HEK293T (cell line): ENCODE results near the gene WWOX.

ENCODE experiments used
- ARNT ChIP-seq: fragments of 450-650 bp; IDR thresholded peaks from 2 replicates; pipeline ENCODE4 v1.6.1; 2017; ENCODE audit warnings: mild to moderate bottlenecking
- BHLHE40 ChIP-seq: fragments of 450-650 bp; IDR thresholded peaks from 2 replicates; pipeline ENCODE4 v1.6.1; 2016; ENCODE audit warnings: mild to moderate bottlenecking, moderate library complexity, borderline replicate concordance
- CTBP1 ChIP-seq: fragments of 450-650 bp; IDR thresholded peaks from 2 replicates; pipeline ENCODE4 v1.6.1; 2016; ENCODE audit warnings: borderline replicate concordance
- FOXA1 ChIP-seq: fragments of 450-650 bp; IDR thresholded peaks from 2 replicates; pipeline ENCODE4 v1.6.1; 2016; ENCODE audit warnings: mild to moderate bottlenecking
- FOXK2 ChIP-seq: fragments of 450-650 bp; IDR thresholded peaks from 2 replicates; pipeline ENCODE4 v1.6.1; 2016; ENCODE audit warnings: mild to moderate bottlenecking
- FOXM1 ChIP-seq: fragments of 450-650 bp; IDR thresholded peaks from 2 replicates; pipeline ENCODE4 v1.6.1; 2017; ENCODE audit warnings: mild to moderate bottlenecking, borderline replicate concordance
- L3MBTL2 ChIP-seq: fragments of 450-650 bp; conservative IDR thresholded peaks from 2 replicates; pipeline ENCODE4 v1.6.1; 2016; ENCODE audit warnings: mild to moderate bottlenecking
- NFRKB ChIP-seq: fragments of 450-650 bp; IDR thresholded peaks from 2 replicates; pipeline ENCODE4 v1.6.1; 2016; ENCODE audit warnings: mild to moderate bottlenecking, moderate library complexity
- SP1 ChIP-seq: fragments of 450-650 bp; IDR thresholded peaks from 2 replicates; pipeline ENCODE4 v1.6.1; 2017
- SUZ12 ChIP-seq: fragments of 450-650 bp; IDR thresholded peaks from 2 replicates; pipeline ENCODE4 v1.6.1; 2016; ENCODE audit warnings: mild to moderate bottlenecking
- TARDBP ChIP-seq: fragments of 450-650 bp; IDR thresholded peaks from 2 replicates; pipeline ENCODE4 v1.6.1; 2016
- ZNF384 ChIP-seq: fragments of 450-650 bp; IDR thresholded peaks from 2 replicates; pipeline ENCODE4 v1.6.1; 2016

- TF ChIP-seq ZNF384 (no peak), FOXA1 (no peak), SP1 (no peak), NFRKB (no peak), ARNT (no peak), BHLHE40 (no peak), SUZ12 (no peak), FOXM1 (no peak), FOXK2 (no peak), TARDBP (no peak), L3MBTL2 (no peak), CTBP1 (no peak)
These were observed 779.6 kb downstream of the WWOX start for GRCh38 chr16:78879011-78879410.
